ENCODE measurements around the gene WNT16.
"Not testable (repeated sequence)": the region's sequence is repeated elsewhere in the genome, so short reads cannot be mapped to it uniquely, and the experiment has no call there.

WNT16 gene

DNA sequence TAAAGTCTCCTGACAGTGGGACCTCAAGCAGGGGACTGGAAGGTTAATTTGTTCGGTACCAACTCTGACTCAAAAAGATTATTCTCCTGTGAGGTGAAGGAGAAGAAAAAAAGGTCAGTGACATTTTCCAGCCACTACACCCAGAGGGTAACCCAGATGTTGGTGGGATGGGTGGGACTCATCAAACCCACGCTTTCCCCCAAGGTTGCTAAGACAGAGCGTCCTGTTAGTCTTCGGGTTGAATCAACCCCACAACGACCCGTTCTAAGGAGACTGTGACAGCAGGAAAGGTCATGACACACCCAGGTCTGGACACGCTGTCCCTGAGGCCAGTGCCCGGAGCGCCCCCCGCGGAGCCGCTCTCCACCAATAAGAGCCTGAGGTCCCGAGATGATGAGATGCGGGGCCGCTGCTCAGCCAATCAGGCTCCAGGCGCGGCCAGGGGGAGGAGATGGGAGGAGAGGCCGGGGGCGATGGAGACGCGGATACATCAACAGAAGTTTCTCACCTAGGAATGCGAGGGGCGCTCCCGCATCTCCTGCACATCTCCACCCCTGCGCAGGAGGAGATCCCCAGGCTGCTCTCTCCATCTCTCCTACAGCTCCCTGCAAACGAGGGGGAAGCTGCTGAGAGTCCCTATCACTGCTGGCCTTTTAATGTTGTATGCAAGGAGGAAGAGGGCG, at the start of gene WNT16:
TSS of gene WNT16 (plus strand) at position 493 of the 683 bp plus-strand sequence. CDS start 293 bp downstream, outside the sequence.
- DNase-seq = no peak

GRCh38 chr7:121279060-121279620, 49.7 kb upstream of the WNT16 start:
- DNase-seq = no peak

DNA sequence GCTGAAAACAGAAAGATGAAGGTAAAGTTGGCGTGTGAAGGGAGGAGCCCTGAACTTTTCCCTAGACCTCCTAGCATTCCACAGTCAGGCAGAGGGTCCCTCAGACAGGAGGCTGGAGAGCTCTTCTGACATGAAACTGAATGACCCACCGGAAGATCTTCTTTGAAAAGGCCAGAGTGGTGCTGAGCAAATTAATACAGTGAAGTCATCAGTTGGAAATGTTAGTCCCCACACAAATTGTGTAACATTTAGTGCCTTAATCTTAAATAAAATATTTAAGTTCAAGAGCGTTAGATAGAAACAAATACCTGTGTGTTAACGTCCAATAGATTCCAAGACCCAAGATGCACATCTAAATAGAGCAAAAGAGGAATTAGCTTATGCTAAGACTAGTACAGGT, 49.0 kb upstream of the WNT16 start:
- DNase-seq = no peak

DNA sequence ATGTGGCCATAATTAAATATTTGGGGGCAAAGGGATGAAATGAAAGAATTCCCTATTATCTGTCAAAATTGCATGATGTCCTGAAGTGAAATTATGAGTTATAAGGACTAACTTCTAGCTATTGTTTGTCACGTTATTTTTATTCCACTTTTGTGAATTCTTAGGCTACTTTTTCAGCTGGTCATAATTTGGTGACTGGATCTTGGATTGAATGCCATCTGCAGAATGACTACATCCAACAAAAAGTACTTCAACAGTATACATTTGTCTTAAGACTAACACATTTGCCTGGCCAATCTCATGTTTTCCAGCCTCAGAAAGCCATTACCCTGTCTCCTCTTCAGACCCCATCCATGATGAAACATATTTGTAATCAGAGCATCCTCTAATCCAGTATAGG, 48.1 kb upstream of the WNT16 start:
- no peak for DNase-seq

GRCh38 chr7:121282129-121282528, 46.7 kb upstream of the WNT16 start:
- DNase-seq = no peak

DNA sequence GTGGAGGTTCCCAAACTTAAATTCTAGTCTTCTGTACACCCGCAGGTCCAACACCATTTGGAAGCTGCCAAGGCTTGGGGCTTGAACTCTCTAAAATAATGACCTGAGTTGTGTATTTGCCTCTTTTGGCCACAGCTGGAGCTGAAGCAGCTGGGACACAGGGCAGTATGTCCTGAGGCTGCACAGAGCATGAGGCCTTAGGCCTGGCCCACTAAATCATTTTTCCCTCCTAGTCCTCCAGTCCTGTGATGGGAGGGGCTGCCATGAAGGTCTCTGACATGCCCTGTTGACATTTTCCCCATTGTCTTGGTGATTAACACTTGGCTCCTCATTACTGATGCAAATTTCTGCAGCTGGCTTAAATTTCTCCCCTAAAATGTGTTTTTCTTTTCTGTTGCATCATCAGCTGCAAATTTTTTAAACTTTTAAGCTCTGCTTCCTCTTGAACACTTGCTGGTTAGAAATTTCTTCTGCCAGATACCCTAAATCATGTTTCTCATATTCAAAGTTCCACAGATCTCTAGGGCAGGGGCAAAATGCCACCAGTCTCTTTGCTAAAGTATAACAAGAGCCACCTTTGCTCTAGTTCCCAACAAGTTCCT, 43.6 kb upstream of the WNT16 start:
- no peak for DNase-seq

DNA sequence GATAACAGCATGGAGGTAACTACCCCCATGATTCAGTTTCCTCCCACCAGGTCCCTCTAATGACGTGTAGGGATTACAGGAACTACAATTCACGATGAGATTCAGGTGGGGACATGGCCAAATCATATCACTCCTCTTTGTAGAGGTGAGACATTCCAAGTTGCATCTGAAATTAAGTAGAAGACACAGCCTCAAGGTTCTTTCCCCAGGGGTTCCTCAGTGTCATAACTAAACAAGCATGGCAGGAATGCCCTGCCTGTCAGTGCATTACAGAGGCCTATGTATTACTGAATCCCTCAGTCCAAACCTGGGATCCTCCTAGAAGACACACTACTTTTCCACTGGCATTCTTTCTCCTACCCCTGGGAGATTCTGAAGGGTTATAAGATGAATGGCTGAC, 42.6 kb upstream of the WNT16 start:
- no peak for DNase-seq

- DNase-seq = no peak
These were observed 41.8 kb upstream of the WNT16 start for GRCh38 chr7:121286742-121287734.

- no peak for DNase-seq
These were observed 39.9 kb upstream of the WNT16 start for GRCh38 chr7:121288894-121289293.

DNA sequence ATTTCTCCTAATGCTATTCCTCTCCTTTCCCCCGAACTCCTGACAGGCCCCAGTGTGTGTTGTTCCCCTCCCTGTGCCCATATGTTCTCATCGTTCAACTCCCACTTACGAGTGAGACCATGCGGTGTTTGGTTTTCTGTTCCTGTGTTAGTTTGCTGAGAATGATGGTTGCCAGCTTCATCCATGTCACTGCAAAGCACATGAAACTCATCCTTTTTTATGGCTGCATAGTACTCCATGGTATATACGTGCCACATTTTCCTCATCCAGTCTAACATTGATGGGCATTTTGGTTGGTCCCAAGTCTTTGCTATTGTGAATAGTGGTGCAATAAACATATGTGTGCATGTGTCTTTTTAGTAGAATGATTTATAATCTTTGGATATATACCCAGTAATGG, 38.9 kb upstream of the WNT16 start:
- DNase-seq = not testable (repeated sequence)

GRCh38 chr7:121294448-121294992, 34.3 kb upstream of the WNT16 start:
- DNase-seq = no peak

DNA sequence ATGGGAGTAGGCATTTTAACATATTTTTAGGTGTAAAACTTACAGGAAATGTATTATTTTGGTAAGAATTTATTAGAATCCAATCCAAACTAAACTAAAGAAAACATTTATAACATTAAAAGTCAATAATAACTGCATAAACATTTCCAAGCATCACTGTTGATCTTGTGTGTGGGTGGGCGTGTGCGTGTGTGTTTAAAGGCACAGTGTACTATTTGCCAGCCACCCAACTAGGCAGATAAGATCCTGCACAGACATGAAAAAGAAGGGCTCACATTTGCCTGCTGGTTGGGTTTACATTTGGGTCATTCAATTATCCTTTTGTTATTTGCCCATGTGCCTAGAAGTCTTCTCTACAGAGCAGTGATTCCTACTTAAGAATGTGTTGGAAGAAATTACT, 31.0 kb upstream of the WNT16 start:
- no peak for DNase-seq

DNA sequence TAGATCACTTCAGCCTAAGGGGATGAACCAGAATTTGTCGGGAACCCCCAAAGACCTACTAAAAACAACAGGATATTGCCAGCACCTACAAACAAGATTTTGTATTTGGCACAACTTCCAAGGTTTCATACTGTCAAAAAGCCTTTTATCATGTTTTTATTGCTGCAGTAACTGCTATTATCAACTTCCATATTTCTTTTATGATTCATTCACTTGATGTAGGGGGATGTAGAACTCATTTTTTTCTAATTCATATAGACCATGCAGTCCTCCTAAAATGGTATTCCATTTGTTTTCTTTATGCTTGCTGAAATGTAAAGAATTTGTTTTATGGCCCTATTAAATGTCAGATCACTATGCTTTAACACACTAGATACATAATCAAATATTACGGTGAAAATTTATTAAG, 30.0 kb upstream of the WNT16 start:
- no peak for DNase-seq

- DNase-seq = no peak
These were observed 27.9 kb upstream of the WNT16 start for GRCh38 chr7:121300685-121301420.

GRCh38 chr7:121301446-121302213, 27.2 kb upstream of the WNT16 start:
- DNase-seq = no peak

DNA sequence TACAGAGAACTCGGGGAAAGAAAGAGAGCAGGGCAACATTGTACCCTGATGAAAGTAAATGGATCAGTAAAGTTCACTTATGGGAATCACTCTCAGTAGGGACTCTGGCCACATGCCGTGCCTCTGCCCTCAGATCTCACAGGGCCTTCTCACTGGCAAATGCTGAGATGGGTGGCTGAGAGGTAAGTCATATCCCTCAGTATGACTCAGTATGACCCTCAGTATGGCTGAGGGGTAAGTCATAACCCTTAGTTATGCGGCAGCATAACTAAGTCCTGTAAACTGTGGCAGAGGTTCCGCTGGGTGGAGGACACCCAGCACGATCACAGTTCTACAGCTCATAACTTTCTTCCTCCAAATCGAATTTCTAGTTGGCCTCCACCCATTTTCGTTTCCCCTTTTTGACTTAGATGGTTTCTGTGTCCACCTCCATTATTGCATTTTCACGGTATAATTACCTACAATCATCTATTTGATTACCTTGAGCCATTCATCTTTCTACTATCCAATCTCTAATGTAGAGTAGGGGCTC, 26.5 kb upstream of the WNT16 start:
- no peak for DNase-seq

- DNase-seq = no peak
These were observed 25.2 kb upstream of the WNT16 start for GRCh38 chr7:121303422-121304101.

- no peak for DNase-seq
These were observed 24.6 kb upstream of the WNT16 start for GRCh38 chr7:121304102-121304658.

- DNase-seq = no peak
These were observed 23.7 kb upstream of the WNT16 start for GRCh38 chr7:121305109-121305508.

GRCh38 chr7:121306565-121306964, 22.2 kb upstream of the WNT16 start:
- no peak for DNase-seq
